Measurements from ENCODE around the gene CERT1. TPM values are rescaled to one million over a fixed set of nuclear protein-coding genes. Genes with fewer than 3 reads are reported as not detected.

CERT1 gene
- total and polyA plus RNA-seq, 7 donors, result 14.1 to 63.3 (median 46.6) TPM

- TF ChIP-seq, protein P1, sequence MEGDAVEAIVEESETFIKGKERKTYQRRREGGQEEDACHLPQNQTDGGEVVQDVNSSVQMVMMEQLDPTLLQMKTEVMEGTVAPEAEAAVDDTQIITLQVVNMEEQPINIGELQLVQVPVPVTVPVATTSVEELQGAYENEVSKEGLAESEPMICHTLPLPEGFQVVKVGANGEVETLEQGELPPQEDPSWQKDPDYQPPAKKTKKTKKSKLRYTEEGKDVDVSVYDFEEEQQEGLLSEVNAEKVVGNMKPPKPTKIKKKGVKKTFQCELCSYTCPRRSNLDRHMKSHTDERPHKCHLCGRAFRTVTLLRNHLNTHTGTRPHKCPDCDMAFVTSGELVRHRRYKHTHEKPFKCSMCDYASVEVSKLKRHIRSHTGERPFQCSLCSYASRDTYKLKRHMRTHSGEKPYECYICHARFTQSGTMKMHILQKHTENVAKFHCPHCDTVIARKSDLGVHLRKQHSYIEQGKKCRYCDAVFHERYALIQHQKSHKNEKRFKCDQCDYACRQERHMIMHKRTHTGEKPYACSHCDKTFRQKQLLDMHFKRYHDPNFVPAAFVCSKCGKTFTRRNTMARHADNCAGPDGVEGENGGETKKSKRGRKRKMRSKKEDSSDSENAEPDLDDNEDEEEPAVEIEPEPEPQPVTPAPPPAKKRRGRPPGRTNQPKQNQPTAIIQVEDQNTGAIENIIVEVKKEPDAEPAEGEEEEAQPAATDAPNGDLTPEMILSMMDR (IDR thresholded peaks at IDR 0.05), result no peak
- Histone ChIP-seq H3K27ac (no peak overlapping the region), H3K27me3 (ENCODE audit: insufficient read depth in 3 of 3, low read length in 2 of 3) (no peaks in the 10 kb centered on the region), H3K4me3 (no peak overlapping the region), H3K36me3 (ENCODE audit: insufficient read depth in 1 of 2, low read depth in 1 of 2) (peaks cover 0 to 38% of the 10 kb centered on the region in 2 donors), H3K9me3 (no peaks in the 10 kb centered on the region), H3K4me1 (no peaks in the 10 kb centered on the region)
- WGBS, 3 donors, result 96 to 100% (median 100%) methylated on average over 1 of the region's 1 CpG
- intact Hi-C loops (cut with DNase I), result no loop called here
- ATAC-seq (no peak), DNase-seq (no peak)
Measured at GRCh38 chr5:75553358-75553757, 41.9 kb upstream of the CERT1 start.

GRCh38 chr5:75552764-75553163, 41.3 kb upstream of the CERT1 start:
- no peaks in the 10 kb centered on the region for H3K9me3 ChIP-seq
- no peak for DNase-seq
- H3K4me3 ChIP-seq, result no peak overlapping the region
- H3K36me3 ChIP-seq (ENCODE audit: insufficient read depth in 1 of 2, low read depth in 1 of 2), result peaks cover 2 to 34% of the 10 kb centered on the region in 2 donors
- WGBS, 3 donors, result 95 to 97% (median 96%) methylated on average over 2 of the region's 2 CpGs
- TF ChIP-seq, protein P1 (IDR thresholded peaks at IDR 0.05), result no peak
- ATAC-seq, result no peak
- no peaks in the 10 kb centered on the region for H3K4me1 ChIP-seq
- no peak overlapping the region for H3K27ac ChIP-seq
- no peaks in the 10 kb centered on the region for H3K27me3 ChIP-seq (ENCODE audit: insufficient read depth in 3 of 3, low read length in 2 of 3)
- intact Hi-C loops (cut with DNase I), result no loop called here

GRCh38 chr5:75551471-75551870, 40.0 kb upstream of the CERT1 start:
- H3K4me1 ChIP-seq, result no peaks in the 10 kb centered on the region
- 68 to 81% (median 73%) methylated on average over 3 of the region's 3 CpGs for WGBS, 3 donors

DNA sequence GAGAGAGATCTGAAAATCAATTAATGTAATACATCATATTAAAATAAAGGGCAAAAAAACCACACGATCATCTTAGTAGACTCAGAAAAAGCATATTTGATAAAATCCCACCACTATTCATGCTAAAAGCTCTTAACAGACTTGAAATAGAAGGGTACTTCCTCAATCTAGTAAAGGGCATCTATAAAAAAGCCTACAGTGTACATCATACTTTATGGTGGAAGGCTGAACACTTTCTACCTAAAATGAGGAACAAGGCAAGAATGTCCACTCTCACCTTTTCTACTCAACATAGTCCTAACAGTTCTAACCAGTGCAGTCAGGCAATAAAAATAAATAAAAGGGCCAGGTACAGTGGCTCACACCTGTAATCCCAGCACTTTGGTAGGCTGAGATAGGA, 39.2 kb upstream of the CERT1 start:
- intact Hi-C loops (cut with DNase I), result no loop called here
- no peaks in the 10 kb centered on the region for H3K27me3 ChIP-seq (ENCODE audit: insufficient read depth in 3 of 3, low read length in 2 of 3)
- no peak for ATAC-seq
- no peaks in the 10 kb centered on the region for H3K4me1 ChIP-seq
- H3K9me3 ChIP-seq, result no peaks in the 10 kb centered on the region
- no peak for DNase-seq
- WGBS, 3 donors, result 98 to 100% (median 100%) methylated on average over 1 of the region's 1 CpG
- H3K36me3 ChIP-seq (ENCODE audit: insufficient read depth in 1 of 2, low read depth in 1 of 2), result peaks cover 2 to 30% of the 10 kb centered on the region in 2 donors
- TF ChIP-seq, protein P1 (IDR thresholded peaks at IDR 0.05), result no peak
- H3K4me3 ChIP-seq, result no peak overlapping the region
- no peak overlapping the region for H3K27ac ChIP-seq

More at GRCh38 chr5:75551471-75551870, 40.0 kb upstream of the CERT1 start:
- Histone ChIP-seq H3K36me3 (ENCODE audit: insufficient read depth in 1 of 2, low read depth in 1 of 2) (peaks cover 2 to 34% of the 10 kb centered on the region in 2 donors), H3K9me3 (no peaks in the 10 kb centered on the region), H3K4me3 (no peak overlapping the region), H3K27me3 (ENCODE audit: insufficient read depth in 3 of 3, low read length in 2 of 3) (no peaks in the 10 kb centered on the region), H3K27ac (no peak overlapping the region)
- ATAC-seq (no peak), DNase-seq (no peak)
- intact Hi-C loops (cut with DNase I), result no loop called here
- TF ChIP-seq, protein P1 (IDR thresholded peaks at IDR 0.05), result no peak

- 75 to 85% (median 83%) methylated on average over 3 of the region's 3 CpGs for WGBS, 3 donors
- intact Hi-C loops (cut with DNase I), result no loop called here
- TF ChIP-seq, protein P1 (IDR thresholded peaks at IDR 0.05), result no peak
- Histone ChIP-seq H3K9me3 (no peaks in the 10 kb centered on the region), H3K4me1 (no peaks in the 10 kb centered on the region), H3K4me3 (no peak overlapping the region), H3K27me3 (ENCODE audit: insufficient read depth in 3 of 3, low read length in 2 of 3) (no peaks in the 10 kb centered on the region), H3K27ac (no peak overlapping the region), H3K36me3 (ENCODE audit: insufficient read depth in 1 of 2, low read depth in 1 of 2) (peaks cover 2 to 9% of the 10 kb centered on the region in 2 donors)
- ATAC-seq (no peak), DNase-seq (no peak)
Measured at GRCh38 chr5:75547812-75548211, 36.4 kb upstream of the CERT1 start.
